ENCODE results near the gene ACSL3.

DNA sequence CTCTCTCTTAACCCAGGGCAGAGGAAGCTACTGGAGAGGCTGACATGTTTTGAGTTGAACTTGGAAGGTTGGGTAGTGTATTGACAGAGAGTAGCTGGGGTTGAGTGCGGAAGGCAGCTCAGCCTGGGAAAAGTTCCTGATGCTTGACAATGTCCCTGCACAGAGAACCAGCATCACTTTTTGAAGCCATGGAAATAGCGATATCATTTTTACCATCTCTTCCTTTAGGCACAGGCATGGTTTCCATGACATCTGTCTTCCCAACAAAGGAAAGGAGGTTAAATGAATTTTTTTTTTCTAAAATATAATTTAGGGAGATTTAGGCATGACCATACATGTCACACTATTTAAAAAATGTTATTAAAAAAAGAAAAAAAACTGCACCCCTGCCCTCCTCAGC lies 112.9 kb downstream of the ACSL3 start:
- TF ChIP-seq, protein P1, sequence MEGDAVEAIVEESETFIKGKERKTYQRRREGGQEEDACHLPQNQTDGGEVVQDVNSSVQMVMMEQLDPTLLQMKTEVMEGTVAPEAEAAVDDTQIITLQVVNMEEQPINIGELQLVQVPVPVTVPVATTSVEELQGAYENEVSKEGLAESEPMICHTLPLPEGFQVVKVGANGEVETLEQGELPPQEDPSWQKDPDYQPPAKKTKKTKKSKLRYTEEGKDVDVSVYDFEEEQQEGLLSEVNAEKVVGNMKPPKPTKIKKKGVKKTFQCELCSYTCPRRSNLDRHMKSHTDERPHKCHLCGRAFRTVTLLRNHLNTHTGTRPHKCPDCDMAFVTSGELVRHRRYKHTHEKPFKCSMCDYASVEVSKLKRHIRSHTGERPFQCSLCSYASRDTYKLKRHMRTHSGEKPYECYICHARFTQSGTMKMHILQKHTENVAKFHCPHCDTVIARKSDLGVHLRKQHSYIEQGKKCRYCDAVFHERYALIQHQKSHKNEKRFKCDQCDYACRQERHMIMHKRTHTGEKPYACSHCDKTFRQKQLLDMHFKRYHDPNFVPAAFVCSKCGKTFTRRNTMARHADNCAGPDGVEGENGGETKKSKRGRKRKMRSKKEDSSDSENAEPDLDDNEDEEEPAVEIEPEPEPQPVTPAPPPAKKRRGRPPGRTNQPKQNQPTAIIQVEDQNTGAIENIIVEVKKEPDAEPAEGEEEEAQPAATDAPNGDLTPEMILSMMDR (IDR thresholded peaks at IDR 0.05): no peak
- no peak for TF ChIP-seq POLR2A (IDR thresholded peaks at IDR 0.05)
